Upper lobe of left lung (tissue), 4 donors: ENCODE data around the gene APBA1.

Source experiments
- CTCF ChIP-seq, 6 experiments: fragments of 450-650 bp in 4 of 6; fragments of 200-600 bp in 2 of 6; sonication (generic) in 2 of 6; IDR thresholded peaks; one replicate each; pipeline ENCODE4 v1.5.1; 2016 to 2019; ENCODE audit warnings: antibody characterized with exemption in 6 of 6
- EP300 ChIP-seq, 4 donors: sonication (generic); formaldehyde crosslinking; IDR thresholded peaks; one replicate each; pipeline ENCODE4 v1.5.1; 2017; ENCODE audit warnings: antibody characterized with exemption in 4 of 4, control low read depth in 2 of 4
- POLR2A ChIP-seq, 4 donors: fragments of 450-650 bp; IDR thresholded peaks; one replicate each; pipeline ENCODE4 v1.5.1; 2016 to 2017; ENCODE audit warnings: antibody characterized with exemption in 4 of 4, mild to moderate bottlenecking in 2 of 4

- TF ChIP-seq CTCF (IDR thresholded peaks at IDR 0.05) (no peak), EP300 (IDR thresholded peaks at IDR 0.05) (no peak), POLR2A (IDR thresholded peaks at IDR 0.05) (no peak)
Observed at GRCh38 chr9:69377981-69378380, 294.2 kb downstream of the APBA1 start.
